Tibial artery (tissue), 4 donors: Measurements from ENCODE around the gene FSTL5.

Experiments used
- DNase-seq, 2 donors: peaks; one replicate each; pipeline ENCODE4 v3.0.0-alpha.2; 2019
- H3K27ac ChIP-seq, 2 donors: fragments of 200-600 bp; sonication (generic) in 1 of 2; 1 replicate in 1 of 2; 2 replicates in 1 of 2; pipeline ENCODE4 v1.5.1; 2018 to 2019; ENCODE audit warnings: mild to moderate bottlenecking in 1 of 2
- H3K27me3 ChIP-seq, 2 donors: fragments of 200-600 bp; sonication (generic) in 1 of 2; one replicate each; pipeline versions ENCODE4 v1.5.1 to v1.6.0; 2016 to 2019
- H3K36me3 ChIP-seq, 3 donors: fragments of 200-600 bp; sonication (generic) in 2 of 3; one replicate each; pipeline ENCODE4 v1.5.1; 2016 to 2019; ENCODE audit warnings: mild to moderate bottlenecking in 2 of 3
- H3K4me1 ChIP-seq, 4 donors: fragments of 200-600 bp; sonication (generic) in 2 of 4; 1 replicate in 3 of 4; 2 replicates in 1 of 4; pipeline ENCODE4 v1.5.1; 2016 to 2019
- H3K4me3 ChIP-seq, 2 donors: fragments of 200-600 bp; sonication (generic) in 1 of 2; 1 replicate in 1 of 2; 2 replicates in 1 of 2; pipeline ENCODE4 v1.5.1; 2018 to 2019; ENCODE audit warnings: mild to moderate bottlenecking in 2 of 2
- H3K9me3 ChIP-seq, 3 donors: fragments of 200-600 bp; sonication (generic) in 1 of 3; one replicate each; pipeline ENCODE4 v1.5.1; 2016 to 2019
- CTCF ChIP-seq, 2 experiments: fragments of 200-600 bp in 1 of 2; fragments of 450-650 bp in 1 of 2; IDR thresholded peaks; one replicate each; pipeline ENCODE4 v1.5.1; 2017 to 2019; ENCODE audit warnings: antibody characterized with exemption in 2 of 2, mild to moderate bottlenecking in 1 of 2, moderate library complexity in 1 of 2
- intact Hi-C: fragments of 100-400 bp; cut with DNase I; formaldehyde crosslinking; loops from one replicate; pipeline ENCODE4 v1.15.0; 2023; ENCODE audit warnings: low total_unique reads

Gene FSTL5

DNA sequence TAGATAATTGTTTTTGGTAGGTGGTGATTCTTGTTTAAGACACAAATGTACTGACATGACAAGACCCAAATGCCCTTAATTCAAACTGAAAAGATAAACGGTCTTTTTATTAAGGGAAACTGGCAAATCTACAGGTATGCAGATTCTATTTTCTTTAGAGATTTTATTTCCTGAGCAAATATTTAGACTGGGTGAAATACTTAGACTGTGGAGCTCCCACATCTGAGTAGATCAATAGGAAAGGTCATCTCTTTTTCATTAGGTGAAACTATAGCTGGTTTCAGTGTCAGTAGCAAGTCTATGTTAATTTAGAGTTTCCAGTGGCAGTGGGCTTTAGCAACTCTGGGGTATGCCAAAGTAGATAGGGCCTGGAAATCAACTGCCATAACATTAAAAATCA lies 446.7 kb downstream of the FSTL5 start:
- Histone ChIP-seq H3K4me3 (no peak overlapping the region), H3K36me3 (no peaks in the 10 kb centered on the region), H3K27me3 (no peaks in the 10 kb centered on the region), H3K4me1 (no peaks in the 10 kb centered on the region), H3K27ac (no peak overlapping the region), H3K9me3 (no peaks in the 10 kb centered on the region)
- intact Hi-C loops: no loop called here
- no peak for DNase-seq
- no peak for TF ChIP-seq CTCF (IDR thresholded peaks at IDR 0.05)

- no peak for DNase-seq
- Histone ChIP-seq H3K27ac (no peak overlapping the region), H3K36me3 (no peaks in the 10 kb centered on the region), H3K4me1 (no peaks in the 10 kb centered on the region), H3K27me3 (no peaks in the 10 kb centered on the region), H3K9me3 (no peaks in the 10 kb centered on the region), H3K4me3 (no peak overlapping the region)
- TF ChIP-seq CTCF (IDR thresholded peaks at IDR 0.05): no peak
- intact Hi-C loops: no loop called here
Measured at GRCh38 chr4:161714931-161715330, 448.9 kb downstream of the FSTL5 start.

GRCh38 chr4:161714022-161714751 lies 449.6 kb downstream of the FSTL5 start:
- intact Hi-C loops: no loop called here
- H3K4me3 ChIP-seq: no peak overlapping the region
- H3K27ac ChIP-seq: no peak overlapping the region
- no peak for TF ChIP-seq CTCF (IDR thresholded peaks at IDR 0.05)
- no peaks in the 10 kb centered on the region for H3K36me3 ChIP-seq
- no peaks in the 10 kb centered on the region for H3K27me3 ChIP-seq
- H3K4me1 ChIP-seq: no peaks in the 10 kb centered on the region
- H3K9me3 ChIP-seq: no peaks in the 10 kb centered on the region
- no peak for DNase-seq

DNA sequence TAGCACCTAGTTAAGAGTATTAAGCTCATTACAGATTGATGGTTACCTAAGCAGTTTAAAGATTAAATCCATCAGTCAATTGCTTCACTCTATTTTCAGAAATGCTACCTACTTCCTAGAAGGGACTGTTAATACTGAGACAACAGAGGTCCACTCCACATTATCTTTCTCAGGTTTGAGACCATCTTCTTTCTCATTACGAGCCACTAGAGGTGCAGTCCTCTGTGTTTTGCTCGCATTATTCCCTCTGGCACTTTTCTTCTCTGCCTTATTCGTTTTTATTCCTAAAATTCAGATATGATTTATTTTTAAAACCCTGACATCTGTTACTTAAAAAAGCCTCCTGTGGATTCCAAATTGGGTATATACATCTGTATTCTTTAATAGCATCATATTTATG lies 459.1 kb downstream of the FSTL5 start:
- Histone ChIP-seq H3K4me3 (no peak overlapping the region), H3K27ac (no peak overlapping the region), H3K27me3 (no peaks in the 10 kb centered on the region), H3K36me3 (no peaks in the 10 kb centered on the region), H3K9me3 (no peaks in the 10 kb centered on the region), H3K4me1 (no peaks in the 10 kb centered on the region)
- intact Hi-C loops: no loop called here
- no peak for DNase-seq
- no peak for TF ChIP-seq CTCF (IDR thresholded peaks at IDR 0.05)

DNA sequence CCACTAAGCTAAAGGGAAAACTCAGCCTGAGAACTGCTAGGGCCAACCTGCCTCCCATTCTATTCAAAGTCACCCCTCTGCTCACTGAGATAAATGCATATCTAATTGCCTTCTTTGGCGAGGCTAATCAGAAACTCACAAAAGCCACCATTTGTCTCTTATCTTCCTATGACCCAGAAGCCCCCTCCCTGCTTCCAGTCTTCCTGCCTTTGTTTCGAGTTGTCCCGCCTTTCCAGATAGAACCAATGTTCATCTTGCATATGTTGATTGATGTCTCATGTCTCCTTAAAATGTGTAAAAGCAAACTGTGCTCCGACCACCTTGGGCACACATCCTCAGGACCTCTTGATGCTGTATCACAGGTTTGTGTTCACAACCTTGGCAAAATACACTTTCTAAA lies 459.8 kb downstream of the FSTL5 start:
- TF ChIP-seq CTCF (IDR thresholded peaks at IDR 0.05): no peak
- no peaks in the 10 kb centered on the region for H3K4me1 ChIP-seq
- H3K27ac ChIP-seq: no peak overlapping the region
- DNase-seq: no peak
- intact Hi-C loops: no loop called here
- H3K27me3 ChIP-seq: no peaks in the 10 kb centered on the region
- H3K9me3 ChIP-seq: no peaks in the 10 kb centered on the region
- H3K36me3 ChIP-seq: no peaks in the 10 kb centered on the region
- no peak overlapping the region for H3K4me3 ChIP-seq

DNA sequence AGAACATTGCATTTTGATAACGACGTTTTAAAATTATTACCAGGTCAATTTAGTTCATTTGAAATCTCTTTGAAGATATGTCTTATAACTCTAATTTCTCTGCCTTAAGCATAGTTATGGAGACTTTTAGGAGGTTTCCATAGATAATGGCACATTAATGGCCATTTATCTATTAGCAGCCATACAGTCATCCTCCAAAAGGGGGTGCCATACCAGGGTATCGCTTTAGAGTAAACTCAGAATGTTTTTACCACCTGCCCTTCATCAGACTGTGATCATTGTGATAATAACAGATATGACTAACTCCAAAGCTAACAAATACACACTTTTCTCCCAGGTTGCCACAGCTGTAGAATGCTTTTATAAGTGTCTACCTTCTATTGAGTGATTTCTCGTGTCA lies 461.5 kb downstream of the FSTL5 start:
- H3K4me3 ChIP-seq: no peak overlapping the region
- H3K4me1 ChIP-seq: no peaks in the 10 kb centered on the region
- H3K9me3 ChIP-seq: no peaks in the 10 kb centered on the region
- no peak for DNase-seq
- TF ChIP-seq CTCF (IDR thresholded peaks at IDR 0.05): no peak
- H3K36me3 ChIP-seq: no peaks in the 10 kb centered on the region
- H3K27ac ChIP-seq: no peak overlapping the region
- no peaks in the 10 kb centered on the region for H3K27me3 ChIP-seq
- intact Hi-C loops: no loop called here
